ENCODE measurements around the gene PLB1.

PLB1 gene

GRCh38 chr2:28680657-28681056 lies 184.8 kb downstream of the PLB1 start:
- Histone ChIP-seq H3K9ac (ENCODE audit: low read length) (no peak overlapping the region), H3K9me3 (ENCODE audit: control insufficient read depth, low read length) (no peaks in the 10 kb centered on the region), H3K36me3 (ENCODE audit: control insufficient read depth, insufficient read depth, low read length) (no peaks in the 10 kb centered on the region), H3K4me1 (ENCODE audit: control insufficient read depth, insufficient read depth, low read length) (peaks cover 10% of the 10 kb centered on the region), H3K4me3 (ENCODE audit: low read length) (no peak overlapping the region), H3K27me3 (ENCODE audit: control insufficient read depth, insufficient read depth, low read length) (no peaks in the 10 kb centered on the region)

- Histone ChIP-seq H3K9me3 (ENCODE audit: control insufficient read depth, low read length) (no peaks in the 10 kb centered on the region), H3K36me3 (ENCODE audit: control insufficient read depth, insufficient read depth, low read length) (no peaks in the 10 kb centered on the region), H3K9ac (ENCODE audit: low read length) (no peak overlapping the region), H3K4me1 (ENCODE audit: control insufficient read depth, insufficient read depth, low read length) (peaks cover 10% of the 10 kb centered on the region), H3K4me3 (ENCODE audit: low read length) (no peak overlapping the region), H3K27me3 (ENCODE audit: control insufficient read depth, insufficient read depth, low read length) (no peaks in the 10 kb centered on the region)
Measured at GRCh38 chr2:28681158-28681571, 185.3 kb downstream of the PLB1 start.

DNA sequence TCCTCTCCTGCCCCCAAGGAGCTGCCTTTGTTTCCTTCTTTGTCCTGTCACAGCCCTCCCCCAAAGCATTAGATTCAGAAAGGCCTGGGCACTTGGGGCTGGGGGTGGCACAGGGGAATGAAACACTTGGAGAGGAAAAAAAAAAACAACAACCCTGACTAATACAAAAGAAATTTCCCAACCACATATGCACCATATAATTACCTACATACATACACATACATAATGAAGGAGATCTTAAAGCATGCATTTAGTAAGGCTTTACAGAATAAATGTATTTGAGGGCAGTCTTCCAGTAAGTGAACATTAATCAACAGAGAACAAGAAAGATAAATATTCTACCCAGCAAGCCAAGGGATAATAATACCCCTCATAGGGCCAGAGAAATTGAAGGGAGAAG lies 185.7 kb downstream of the PLB1 start:
- Histone ChIP-seq H3K27me3 (ENCODE audit: control insufficient read depth, insufficient read depth, low read length) (no peaks in the 10 kb centered on the region), H3K9ac (ENCODE audit: low read length) (no peak overlapping the region), H3K4me1 (ENCODE audit: control insufficient read depth, insufficient read depth, low read length) (peaks cover 10% of the 10 kb centered on the region)

DNA sequence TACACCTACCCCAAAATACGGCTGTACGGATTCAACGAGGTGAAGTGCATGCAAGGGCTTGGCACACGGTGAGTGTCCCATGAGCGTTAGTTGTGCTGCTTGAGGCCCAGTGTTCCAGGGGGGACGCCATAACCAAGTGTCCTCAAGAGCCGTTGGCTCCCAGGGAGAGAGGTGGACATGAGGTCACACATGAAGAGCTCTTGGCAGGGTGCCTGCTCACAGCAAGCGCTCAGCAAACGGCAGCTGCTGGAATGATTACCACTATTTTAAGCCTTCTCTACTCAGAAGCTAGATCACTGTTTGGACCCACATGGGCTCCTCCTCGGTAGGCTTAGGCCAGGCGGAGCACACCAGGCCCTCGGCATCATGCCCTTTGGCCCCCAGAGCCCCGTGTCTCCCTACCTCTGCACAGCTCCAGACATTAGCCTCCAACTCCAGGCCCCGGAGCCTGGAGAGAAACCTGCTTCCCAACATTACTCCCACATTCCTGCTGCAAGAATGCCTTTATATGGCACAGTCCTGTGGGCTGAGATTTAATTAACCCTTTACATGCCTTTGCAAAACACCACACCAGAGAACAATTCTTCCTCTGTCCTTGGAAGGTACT lies 187.3 kb downstream of the PLB1 start:
- Histone ChIP-seq H3K36me3 (ENCODE audit: control insufficient read depth, insufficient read depth, low read length) (no peaks in the 10 kb centered on the region), H3K9ac (ENCODE audit: low read length) (no peak overlapping the region), H3K4me1 (ENCODE audit: control insufficient read depth, insufficient read depth, low read length) (peaks cover 10% of the 10 kb centered on the region), H3K27me3 (ENCODE audit: control insufficient read depth, insufficient read depth, low read length) (no peaks in the 10 kb centered on the region), H3K4me3 (ENCODE audit: low read length) (no peak overlapping the region), H3K9me3 (ENCODE audit: control insufficient read depth, low read length) (no peaks in the 10 kb centered on the region)

More for the DNA sequence above, 185.7 kb downstream of the PLB1 start:
- Histone ChIP-seq H3K36me3 (ENCODE audit: control insufficient read depth, insufficient read depth, low read length) (no peaks in the 10 kb centered on the region), H3K9me3 (ENCODE audit: control insufficient read depth, low read length) (no peaks in the 10 kb centered on the region), H3K4me3 (ENCODE audit: low read length) (no peak overlapping the region)

DNA sequence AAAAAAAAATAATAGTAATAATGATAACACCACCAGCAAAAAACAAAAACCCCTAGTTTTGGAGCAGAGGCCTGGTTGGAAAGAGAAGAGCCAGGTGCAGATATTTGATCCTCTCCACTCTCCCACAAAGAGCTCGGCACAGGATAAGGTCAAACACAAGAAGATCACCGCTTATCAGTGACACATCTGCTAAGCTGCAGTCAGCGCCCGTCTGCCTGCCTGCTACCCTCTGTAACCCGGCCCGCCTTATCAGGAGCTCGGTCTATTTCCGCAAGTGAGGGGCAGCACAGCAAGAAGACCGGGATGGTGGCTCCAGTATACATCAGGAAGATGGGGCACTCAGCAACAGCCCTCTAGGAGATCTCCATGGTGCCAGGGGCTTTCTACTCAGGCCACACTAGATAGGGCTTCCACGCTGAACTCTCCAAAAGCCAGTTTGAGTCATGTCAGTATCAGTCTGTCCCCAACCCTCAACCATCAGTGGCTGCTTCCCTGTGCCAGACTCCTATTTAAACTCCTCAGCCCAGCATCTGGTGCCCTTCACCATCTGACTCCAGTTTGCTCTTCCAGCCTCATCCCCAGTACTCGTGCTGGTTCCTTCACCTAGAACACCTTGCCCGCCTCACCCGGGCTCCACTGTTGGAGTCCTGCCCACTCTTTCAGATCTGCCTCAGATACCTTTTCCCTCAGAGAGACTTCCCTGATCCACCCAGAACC lies 188.4 kb downstream of the PLB1 start:
- Histone ChIP-seq H3K4me1 (ENCODE audit: control insufficient read depth, insufficient read depth, low read length) (peaks cover 10% of the 10 kb centered on the region), H3K9me3 (ENCODE audit: control insufficient read depth, low read length) (no peaks in the 10 kb centered on the region), H3K4me3 (ENCODE audit: low read length) (no peak overlapping the region), H3K27me3 (ENCODE audit: control insufficient read depth, insufficient read depth, low read length) (no peaks in the 10 kb centered on the region), H3K9ac (ENCODE audit: low read length) (no peak overlapping the region), H3K36me3 (ENCODE audit: control insufficient read depth, insufficient read depth, low read length) (no peaks in the 10 kb centered on the region)

DNA sequence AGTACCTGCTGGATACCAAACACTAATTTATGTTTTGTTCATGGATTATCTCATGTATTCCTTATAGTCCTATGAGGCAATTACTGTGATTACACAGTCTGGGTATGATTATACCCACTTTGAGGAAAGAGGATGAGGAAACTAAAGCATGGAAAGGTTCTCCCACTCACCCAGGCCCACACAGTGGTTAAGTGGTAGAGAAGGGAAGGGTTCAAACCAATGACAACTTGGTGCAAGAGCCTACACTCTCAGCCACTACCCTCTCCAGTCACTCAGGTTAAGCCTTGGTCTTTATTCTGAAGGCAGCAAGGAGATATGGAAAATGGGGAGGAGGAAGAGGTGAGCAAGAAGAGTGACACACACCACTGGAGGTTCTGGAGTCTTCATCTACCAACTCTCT lies 191.3 kb downstream of the PLB1 start:
- H3K4me1 ChIP-seq (ENCODE audit: control insufficient read depth, insufficient read depth, low read length) = peaks cover 16% of the 10 kb centered on the region
- H3K27me3 ChIP-seq (ENCODE audit: control insufficient read depth, insufficient read depth, low read length) = no peaks in the 10 kb centered on the region
- H3K36me3 ChIP-seq (ENCODE audit: control insufficient read depth, insufficient read depth, low read length) = no peaks in the 10 kb centered on the region
- no peaks in the 10 kb centered on the region for H3K9me3 ChIP-seq (ENCODE audit: control insufficient read depth, low read length)
- H3K9ac ChIP-seq (ENCODE audit: low read length) = no peak overlapping the region
- H3K4me3 ChIP-seq (ENCODE audit: low read length) = no peak overlapping the region

- no peaks in the 10 kb centered on the region for H3K27me3 ChIP-seq (ENCODE audit: control insufficient read depth, insufficient read depth, low read length)
- H3K9me3 ChIP-seq (ENCODE audit: control insufficient read depth, low read length) = no peaks in the 10 kb centered on the region
Measured at GRCh38 chr2:28687640-28688385, 192.0 kb downstream of the PLB1 start.

DNA sequence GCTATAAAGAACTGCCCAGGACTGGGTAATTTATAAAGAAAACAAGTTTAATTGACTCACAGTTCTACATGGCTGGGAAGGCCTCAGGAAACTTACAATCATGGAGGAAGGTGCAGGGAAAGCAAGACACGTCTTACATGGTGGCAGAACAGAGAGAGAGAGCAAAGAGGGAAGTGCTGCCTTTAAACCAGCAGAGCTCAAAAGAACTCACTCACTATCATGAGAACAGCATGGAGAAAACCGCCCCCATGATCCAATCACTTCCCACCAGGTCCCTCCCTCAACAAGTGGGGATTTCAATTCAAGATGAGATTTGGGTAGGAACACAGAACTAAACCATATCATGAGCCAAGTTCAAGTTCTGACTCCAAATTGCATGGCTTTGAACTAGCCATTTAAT lies 193.0 kb downstream of the PLB1 start:
- Histone ChIP-seq H3K36me3 (ENCODE audit: control insufficient read depth, insufficient read depth, low read length) (no peaks in the 10 kb centered on the region), H3K4me1 (ENCODE audit: control insufficient read depth, insufficient read depth, low read length) (peaks cover 11% of the 10 kb centered on the region), H3K9ac (ENCODE audit: low read length) (no peak overlapping the region), H3K27me3 (ENCODE audit: control insufficient read depth, insufficient read depth, low read length) (no peaks in the 10 kb centered on the region), H3K4me3 (ENCODE audit: low read length) (no peak overlapping the region), H3K9me3 (ENCODE audit: control insufficient read depth, low read length) (no peaks in the 10 kb centered on the region)

More at GRCh38 chr2:28687640-28688385, 192.0 kb downstream of the PLB1 start:
- peaks cover 21% of the 10 kb centered on the region for H3K4me1 ChIP-seq (ENCODE audit: control insufficient read depth, insufficient read depth, low read length)
- H3K9ac ChIP-seq (ENCODE audit: low read length) = no peak overlapping the region
- no peaks in the 10 kb centered on the region for H3K36me3 ChIP-seq (ENCODE audit: control insufficient read depth, insufficient read depth, low read length)
- H3K4me3 ChIP-seq (ENCODE audit: low read length) = no peak overlapping the region

DNA sequence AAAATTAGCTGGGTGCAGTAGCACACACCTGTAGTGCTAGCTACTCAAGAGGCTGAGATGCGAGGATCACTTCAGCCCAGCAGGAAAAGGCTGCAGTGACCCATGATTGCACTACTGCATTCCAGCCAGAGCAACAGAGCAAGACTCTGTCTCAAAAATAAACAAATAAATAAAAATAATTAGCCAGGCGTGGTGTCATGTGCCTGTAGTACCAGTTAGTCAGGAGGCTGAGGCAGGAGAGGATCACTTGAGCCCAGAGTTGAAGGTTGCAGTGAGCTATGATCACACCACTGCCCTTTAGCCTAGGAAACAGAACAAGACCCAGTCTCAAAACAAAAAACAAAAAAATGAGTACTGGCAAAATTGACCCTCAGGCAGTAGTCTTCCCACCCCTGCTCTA lies 193.9 kb downstream of the PLB1 start:
- Histone ChIP-seq H3K4me3 (ENCODE audit: low read length) (no peak overlapping the region), H3K9me3 (ENCODE audit: control insufficient read depth, low read length) (no peaks in the 10 kb centered on the region), H3K36me3 (ENCODE audit: control insufficient read depth, insufficient read depth, low read length) (no peaks in the 10 kb centered on the region), H3K27me3 (ENCODE audit: control insufficient read depth, insufficient read depth, low read length) (no peaks in the 10 kb centered on the region), H3K9ac (ENCODE audit: low read length) (no peak overlapping the region), H3K4me1 (ENCODE audit: control insufficient read depth, insufficient read depth, low read length) (peaks cover 11% of the 10 kb centered on the region)

GRCh38 chr2:28692411-28692810 lies 196.6 kb downstream of the PLB1 start:
- no peak overlapping the region for H3K4me3 ChIP-seq (ENCODE audit: low read length)
- H3K4me1 ChIP-seq (ENCODE audit: control insufficient read depth, insufficient read depth, low read length) = peaks cover 24% of the 10 kb centered on the region

DNA sequence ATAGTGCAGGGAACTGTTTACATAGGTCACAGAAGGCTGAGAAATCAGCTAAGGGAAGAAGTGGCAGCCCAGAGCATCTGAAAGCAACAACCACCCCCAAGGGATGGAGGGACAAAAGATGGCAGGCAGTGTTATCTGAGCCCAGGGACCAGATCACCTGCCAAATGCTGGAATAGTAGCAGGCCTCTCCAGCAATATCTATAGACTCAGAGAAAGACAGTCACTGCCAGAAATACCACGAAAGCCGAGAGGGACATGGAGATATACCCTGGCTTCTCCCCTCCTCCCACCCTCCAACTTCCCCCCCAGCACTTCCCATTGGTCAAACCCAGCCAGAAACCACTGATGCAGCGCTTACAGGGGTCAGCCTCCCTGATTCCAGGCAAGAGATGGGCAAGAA lies 197.4 kb downstream of the PLB1 start:
- peaks cover 24% of the 10 kb centered on the region for H3K4me1 ChIP-seq (ENCODE audit: control insufficient read depth, insufficient read depth, low read length)
- H3K36me3 ChIP-seq (ENCODE audit: control insufficient read depth, insufficient read depth, low read length) = no peaks in the 10 kb centered on the region
- H3K27me3 ChIP-seq (ENCODE audit: control insufficient read depth, insufficient read depth, low read length) = no peaks in the 10 kb centered on the region
- H3K9me3 ChIP-seq (ENCODE audit: control insufficient read depth, low read length) = no peaks in the 10 kb centered on the region
- no peak overlapping the region for H3K9ac ChIP-seq (ENCODE audit: low read length)
- H3K4me3 ChIP-seq (ENCODE audit: low read length) = no peak overlapping the region

More at GRCh38 chr2:28692411-28692810, 196.6 kb downstream of the PLB1 start:
- no peaks in the 10 kb centered on the region for H3K9me3 ChIP-seq (ENCODE audit: control insufficient read depth, low read length)
- no peaks in the 10 kb centered on the region for H3K36me3 ChIP-seq (ENCODE audit: control insufficient read depth, insufficient read depth, low read length)
- H3K27me3 ChIP-seq (ENCODE audit: control insufficient read depth, insufficient read depth, low read length) = no peaks in the 10 kb centered on the region
- H3K9ac ChIP-seq (ENCODE audit: low read length) = no peak overlapping the region

All from mucosa of stomach (tissue), 1 donor.